Fibroblast of lung (primary cell): ENCODE data around the gene SYP. TPM values are rescaled to one million over a fixed set of nuclear protein-coding genes. Genes with fewer than 3 reads are reported as not detected.
A peak's percentile ranks its signal among the peaks of the same experiment; 100 is the strongest.

Experiments
- DNase-seq, 2 donors: peaks; one replicate each; pipeline versions ENCODE4 v3.0.0 to v3.0.0-alpha.2; 2010; ENCODE audit warnings: low read depth in 2 of 2
- H2AFZ ChIP-seq: 2 replicates; pipeline ENCODE4 v1.5.1; 2012; ENCODE audit warnings: low read length, control low read depth, inconsistent platforms
- H3K27ac ChIP-seq: 2 replicates; pipeline ENCODE4 v1.5.1; 2011; ENCODE audit warnings: low read length, control low read depth; ENCODE audit not compliant: insufficient read depth
- H3K27me3 ChIP-seq: 2 replicates; pipeline ENCODE4 v1.5.1; 2011; ENCODE audit warnings: mild to moderate bottlenecking, low read length; ENCODE audit not compliant: control insufficient read depth, insufficient read depth
- H3K36me3 ChIP-seq: 2 replicates; pipeline ENCODE4 v1.5.1; 2011; ENCODE audit warnings: low read length; ENCODE audit not compliant: control insufficient read depth, insufficient read depth
- H3K4me1 ChIP-seq: 2 replicates; pipeline ENCODE4 v1.5.1; 2011; ENCODE audit warnings: low read length; ENCODE audit not compliant: control insufficient read depth, insufficient read depth; ENCODE audit errors: extremely low read depth
- H3K4me2 ChIP-seq: 2 replicates; pipeline ENCODE4 v1.5.1; 2011; ENCODE audit warnings: low read length, control low read depth; ENCODE audit not compliant: insufficient read depth; ENCODE audit errors: extremely low read depth
- H3K4me3 ChIP-seq, 4 experiments: fragments of 200-600 bp in 1 of 4; sonication (generic) in 1 of 4; replicated peaks in 1 of 4; 2 replicates each; pipeline ENCODE4 v1.5.1; 2011 to 2016; ENCODE audit warnings: low read length in 4 of 4, low read depth in 3 of 4, mild to moderate bottlenecking in 3 of 4, control low read depth in 2 of 4, inconsistent platforms in 1 of 4, mixed read lengths in 1 of 4; ENCODE audit not compliant: insufficient read depth in 1 of 4; ENCODE audit errors: control extremely low read depth in 1 of 4
- H3K79me2 ChIP-seq: 2 replicates; pipeline ENCODE4 v1.5.1; 2012; ENCODE audit warnings: mild to moderate bottlenecking, low read length, inconsistent platforms; ENCODE audit not compliant: control insufficient read depth, insufficient read depth
- H3K9ac ChIP-seq: 2 replicates; pipeline ENCODE4 v1.5.1; 2011; ENCODE audit warnings: mild to moderate bottlenecking, low read length, control low read depth; ENCODE audit not compliant: insufficient read depth
- H3K9me3 ChIP-seq: 2 replicates; pipeline ENCODE4 v1.5.1; 2012; ENCODE audit warnings: low read depth, low read length; ENCODE audit not compliant: control insufficient read depth, insufficient read depth
- H4K20me1 ChIP-seq: 2 replicates; pipeline ENCODE4 v1.5.1; 2011; ENCODE audit warnings: low read length; ENCODE audit not compliant: control insufficient read depth, insufficient read depth; ENCODE audit errors: extremely low read depth
- EZH2 ChIP-seq: IDR thresholded peaks from 2 replicates; pipeline ENCODE4 v1.5.1; 2012; ENCODE audit warnings: low read length, control low read depth, mild to moderate bottlenecking; ENCODE audit errors: missing control alignments
- polyA plus RNA-seq, 2 donors: library from polyadenylated mRNA; depleted of rRNA in 1 of 2; stranded (reverse) in 1 of 2; unstranded in 1 of 2; fragments of >200 nt; gene quantifications; 2 replicates each; pipeline ENCODE4 v1.2.1, GENCODE V29; 2011 to 2012; ENCODE audit warnings: missing spikeins in 1 of 2
- total RNA-seq: library from RNA; depleted of rRNA; stranded (reverse); fragments of >200 nt; gene quantifications from 2 replicates; pipeline ENCODE4 v1.2.1, GENCODE V29; 2014
- TF ChIP-seq, protein P1 (sequence below), 2 donors: IDR thresholded peaks in 1 of 2; conservative IDR thresholded peaks in 1 of 2; 1 replicate in 1 of 2; 2 replicates in 1 of 2; pipeline ENCODE4 v1.5.1; 2011 to 2012; ENCODE audit warnings: low read length in 2 of 2, control low read depth in 1 of 2, inconsistent platforms in 1 of 2, low read depth in 1 of 2, mild to moderate bottlenecking in 1 of 2

SYP gene
- total and polyA plus RNA-seq, 2 donors (not counting 1 experiment from before 2014, with no cell fraction given), result 0.08 to 0.17 TPM

DNA sequence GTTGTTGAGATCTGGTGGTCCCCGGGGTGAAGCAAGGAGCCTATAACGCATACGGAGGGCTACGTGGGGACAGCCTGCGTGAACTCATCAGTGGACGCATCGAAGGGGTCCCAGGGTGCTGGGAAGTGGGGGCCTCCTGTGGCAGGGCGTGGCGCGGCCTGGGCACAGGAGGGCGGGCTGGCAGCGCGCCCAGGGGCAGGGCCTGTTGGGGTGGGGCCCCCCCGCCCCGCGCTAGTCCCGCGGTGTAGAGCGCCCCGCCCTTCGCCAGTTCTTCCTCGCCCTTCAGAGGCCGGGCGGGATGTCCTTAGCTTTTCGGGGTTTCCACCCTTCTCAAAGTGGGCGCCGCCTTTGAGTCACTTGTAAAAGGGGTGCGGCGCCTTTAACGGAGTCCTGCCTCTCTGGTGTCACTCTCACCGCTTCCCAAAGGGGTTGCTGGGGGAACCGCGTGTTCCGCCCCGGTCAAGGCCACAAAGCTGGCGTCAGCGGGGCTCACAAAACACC, 27.7 kb downstream of the SYP start:
- no peak for TF ChIP-seq EZH2
- TF ChIP-seq, protein P1, sequence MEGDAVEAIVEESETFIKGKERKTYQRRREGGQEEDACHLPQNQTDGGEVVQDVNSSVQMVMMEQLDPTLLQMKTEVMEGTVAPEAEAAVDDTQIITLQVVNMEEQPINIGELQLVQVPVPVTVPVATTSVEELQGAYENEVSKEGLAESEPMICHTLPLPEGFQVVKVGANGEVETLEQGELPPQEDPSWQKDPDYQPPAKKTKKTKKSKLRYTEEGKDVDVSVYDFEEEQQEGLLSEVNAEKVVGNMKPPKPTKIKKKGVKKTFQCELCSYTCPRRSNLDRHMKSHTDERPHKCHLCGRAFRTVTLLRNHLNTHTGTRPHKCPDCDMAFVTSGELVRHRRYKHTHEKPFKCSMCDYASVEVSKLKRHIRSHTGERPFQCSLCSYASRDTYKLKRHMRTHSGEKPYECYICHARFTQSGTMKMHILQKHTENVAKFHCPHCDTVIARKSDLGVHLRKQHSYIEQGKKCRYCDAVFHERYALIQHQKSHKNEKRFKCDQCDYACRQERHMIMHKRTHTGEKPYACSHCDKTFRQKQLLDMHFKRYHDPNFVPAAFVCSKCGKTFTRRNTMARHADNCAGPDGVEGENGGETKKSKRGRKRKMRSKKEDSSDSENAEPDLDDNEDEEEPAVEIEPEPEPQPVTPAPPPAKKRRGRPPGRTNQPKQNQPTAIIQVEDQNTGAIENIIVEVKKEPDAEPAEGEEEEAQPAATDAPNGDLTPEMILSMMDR (conservative IDR thresholded peaks at IDR 0.05 in 1 of 2, IDR thresholded peaks at IDR 0.05 in 1 of 2; ENCODE audit: low read depth in 1 of 2, low read length in 2 of 2), result no peak
- peaks cover 2% of the 10 kb centered on the region for H3K4me1 ChIP-seq
- peak overlapping the region; percentile 54 for H3K4me2 ChIP-seq
- no peaks in the 10 kb centered on the region for H3K9me3 ChIP-seq
- peak overlapping the region; percentile 88 for H3K27ac ChIP-seq
- DNase-seq, result peak; percentile 42 to 60
- peak overlapping the region; percentile 54 to 72 (median 65) for H3K4me3 ChIP-seq
- H3K9ac ChIP-seq, result peak overlapping the region; percentile 73
- peaks cover 15% of the 10 kb centered on the region for H3K79me2 ChIP-seq
- no peaks in the 10 kb centered on the region for H4K20me1 ChIP-seq
- H2AFZ ChIP-seq, result peak overlapping the region; percentile 6
- no peaks in the 10 kb centered on the region for H3K27me3 ChIP-seq
- H3K36me3 ChIP-seq, result peaks cover 2% of the 10 kb centered on the region

DNA sequence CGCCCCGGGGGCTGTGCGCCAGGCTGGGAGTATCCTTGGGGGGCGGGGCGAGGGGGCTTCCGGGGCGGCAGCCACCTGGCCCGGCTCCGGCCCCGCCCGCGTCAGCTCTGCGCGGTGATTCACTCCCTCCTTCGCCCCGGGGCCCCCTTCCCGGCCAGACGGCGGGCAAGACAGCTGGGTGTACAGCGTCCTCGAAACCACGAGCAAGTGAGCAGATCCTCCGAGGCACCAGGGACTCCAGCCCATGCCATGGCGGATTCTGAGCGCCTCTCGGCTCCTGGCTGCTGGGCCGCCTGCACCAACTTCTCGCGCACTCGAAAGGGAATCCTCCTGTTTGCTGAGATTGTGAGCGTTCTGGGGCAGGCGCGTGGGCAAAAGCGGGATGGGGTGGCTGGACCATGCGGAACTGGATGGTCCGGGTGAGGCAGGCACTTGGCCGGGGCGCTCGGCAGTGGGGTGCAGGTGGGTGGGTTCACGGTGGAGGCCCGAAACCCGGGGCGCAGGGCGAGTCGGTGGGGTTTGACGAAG, 28.2 kb downstream of the SYP start, which contains the start of gene PLP2:
Gene PLP2 (plus strand): TSS at position 147 of the 528 bp plus-strand sequence. CDS start 103 bp downstream, at position 250.
- Histone ChIP-seq H3K9ac (peak within 1 kb of the TSS; percentile 73), H2AFZ (peak within 1 kb of the TSS; percentile 6), H3K27ac (peak within 1 kb of the TSS; percentile 88), H3K79me2 (peaks cover 15% of the 10 kb centered on the region), H4K20me1 (no peaks in the 10 kb centered on the region), H3K4me2 (peak within 1 kb of the TSS; percentile 79), H3K9me3 (no peaks in the 10 kb centered on the region), H3K27me3 (no peaks in the 10 kb centered on the region), H3K4me1 (peaks cover 2% of the 10 kb centered on the region), H3K4me3 (peak within 1 kb of the TSS; percentile 54 to 72 (median 65)), H3K36me3 (peaks cover 2% of the 10 kb centered on the region)
- TF ChIP-seq, protein P1 (conservative IDR thresholded peaks at IDR 0.05 in 1 of 2, IDR thresholded peaks at IDR 0.05 in 1 of 2; ENCODE audit: low read depth in 1 of 2, low read length in 2 of 2), result no peak
- TF ChIP-seq EZH2, result no peak
- DNase-seq, result peak; percentile 39 to 59

DNA sequence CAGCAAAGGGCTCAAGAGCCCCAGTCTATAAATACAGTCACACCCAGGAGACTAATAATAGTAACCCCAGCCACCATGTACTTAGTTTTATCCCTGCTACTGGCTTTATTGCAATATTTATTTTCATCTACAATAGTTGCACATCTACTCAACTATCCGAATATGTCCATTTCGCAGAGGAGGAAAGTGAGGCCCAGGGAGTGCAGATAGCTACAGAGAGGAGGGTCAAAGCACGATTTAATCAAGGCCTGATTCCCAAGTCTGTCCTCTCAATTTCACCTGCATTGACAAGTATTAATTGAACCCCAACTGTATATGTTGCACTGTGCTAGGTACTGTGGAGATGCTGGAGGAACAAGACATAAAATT, 32.3 kb downstream of the SYP start:
- H3K4me2 ChIP-seq, result peak overlapping the region; percentile 83
- peak overlapping the region in 3 of 4 experiments; percentile 44 to 50 (median 49) for H3K4me3 ChIP-seq
- DNase-seq, result no peak
- no peaks in the 10 kb centered on the region for H3K27me3 ChIP-seq
- H3K27ac ChIP-seq, result peak overlapping the region; percentile 86
- H3K79me2 ChIP-seq, result peaks cover 3% of the 10 kb centered on the region
- H3K36me3 ChIP-seq, result no peaks in the 10 kb centered on the region
- peaks cover 3% of the 10 kb centered on the region for H3K4me1 ChIP-seq
- no peak overlapping the region for H3K9ac ChIP-seq
- no peaks in the 10 kb centered on the region for H4K20me1 ChIP-seq
- no peaks in the 10 kb centered on the region for H3K9me3 ChIP-seq
- no peak overlapping the region for H2AFZ ChIP-seq
- TF ChIP-seq EZH2, result no peak
- TF ChIP-seq, protein P1 (conservative IDR thresholded peaks at IDR 0.05 in 1 of 2, IDR thresholded peaks at IDR 0.05 in 1 of 2; ENCODE audit: low read depth in 1 of 2, low read length in 2 of 2), result no peak
